AG04449 (cell line): ENCODE measurements around the gene CEL.
"Not testable (repeated sequence)": the region's sequence is repeated elsewhere in the genome, so short reads cannot be mapped to it uniquely, and the experiment has no call there.

Experiments used
- CTCF ChIA-PET: fragments of 350-600 bp; formaldehyde crosslinking; extraction: SDS; loops from one replicate; lab custom pipeline; 2021; ENCODE audit warnings: antibody characterized with exemption; lab: Yijun Ruan, JAX
- POLR2A ChIA-PET: fragments of 400-600, 350-600 bp; formaldehyde crosslinking; extraction: SDS; loops from one replicate; lab custom pipeline; 2020; ENCODE audit warnings: antibody characterized with exemption, inconsistent platforms; lab: Yijun Ruan, JAX
- DNase-seq: peaks from one replicate; pipeline ENCODE4 v3.0.0-alpha.2; 2010; ENCODE audit warnings: low read depth, low spot score
- H3K4me3 ChIP-seq: 2 replicates; pipeline ENCODE4 v1.5.1; 2011; ENCODE audit warnings: low read depth, mild to moderate bottlenecking, control low read depth, low read length
- CTCF ChIP-seq: IDR thresholded peaks from one replicate; pipeline ENCODE4 v1.5.1; 2011; ENCODE audit warnings: mild to moderate bottlenecking, moderate library complexity, low read length, control low read depth, inconsistent platforms; ENCODE audit not compliant: insufficient read depth; ENCODE audit errors: missing control alignments

The CEL gene

GRCh38 chr9:133035669-133036068 is 26.1 kb upstream of the CEL start:
- DNase-seq: no peak
- no peak overlapping the region for H3K4me3 ChIP-seq
- POLR2A ChIA-PET: no interaction called here
- TF ChIP-seq CTCF: no peak
- CTCF ChIA-PET: interaction anchor here (1.4 to 27.8 kb wide), 4 partner anchors 7 to 110 kb away, joined by 3 to 462 read pairs (median 100); no protein-coding TSS in a partner anchor

GRCh38 chr9:133037775-133038515 is 23.8 kb upstream of the CEL start:
- no peak for DNase-seq
- no peak overlapping the region for H3K4me3 ChIP-seq
- ChIA-PET CTCF (interaction anchor here (0.7 to 27.8 kb wide), 5 partner anchors 7 to 108 kb away, joined by 3 to 462 read pairs (median 3); partner anchors contain the start of gene GTF3C5), POLR2A (no interaction called here)
- TF ChIP-seq CTCF: no peak

- H3K4me3 ChIP-seq, DNase-seq: not testable (repeated sequence)
- TF ChIP-seq CTCF: peak; percentile 45
- CTCF ChIA-PET: interaction anchor here (0.8 to 27.8 kb wide), 13 partner anchors 8 to 118 kb away, joined by 3 to 462 read pairs (median 5); partner anchors contain the start of gene GTF3C5
- POLR2A ChIA-PET: interaction anchor here (2.1 kb wide), 1 partner anchor 10 kb away, joined by 7 read pairs; the partner anchor contains the start of gene GTF3C5
These were observed 20.8 kb upstream of the CEL start for GRCh38 chr9:133040892-133041479.

GRCh38 chr9:133041958-133042357 is 19.8 kb upstream of the CEL start:
- H3K4me3 ChIP-seq: no peak overlapping the region
- TF ChIP-seq CTCF: no peak
- DNase-seq: no peak
- CTCF ChIA-PET: interaction anchor here (0.8 to 27.8 kb wide), 7 partner anchors 9 to 104 kb away, joined by 3 to 462 read pairs (median 17); partner anchors contain the start of gene GTF3C5
- POLR2A ChIA-PET: interaction anchor here (2.1 kb wide), 1 partner anchor 11 kb away, joined by 7 read pairs; the partner anchor contains the start of gene GTF3C5

GRCh38 chr9:133042676-133043075 is 19.1 kb upstream of the CEL start:
- DNase-seq: no peak
- no peak overlapping the region for H3K4me3 ChIP-seq
- POLR2A ChIA-PET: interaction anchor here (2.1 kb wide), 1 partner anchor 12 kb away, joined by 7 read pairs; the partner anchor contains the start of gene GTF3C5
- CTCF ChIA-PET: interaction anchor here (2.8 to 27.8 kb wide), 4 partner anchors 10 to 103 kb away, joined by 17 to 462 read pairs (median 100); partner anchors contain the start of gene GTF3C5
- no peak for TF ChIP-seq CTCF
